Stomach (tissue), 9 donors: ENCODE data around the gene NPL. TPM values are rescaled to one million over a fixed set of nuclear protein-coding genes. Genes with fewer than 3 reads are reported as not detected.

Source experiments
- DNase-seq, 2 donors: peaks; one replicate each; pipeline versions ENCODE4 v3.0.0 to v3.0.0-alpha.2; 2013 to 2019
- H3K27ac ChIP-seq, 5 donors: fragments of 200-600 bp in 4 of 5; sonication (generic) in 4 of 5; one replicate each; pipeline ENCODE4 v1.5.1; 2013 to 2019; ENCODE audit warnings: mild to moderate bottlenecking in 1 of 5, moderate library complexity in 1 of 5
- H3K27me3 ChIP-seq, 3 donors: fragments of 200-600 bp; sonication (generic); one replicate each; pipeline ENCODE4 v1.5.1; 2017 to 2019; ENCODE audit warnings: mixed run types in 1 of 3
- H3K36me3 ChIP-seq, 4 donors: fragments of 200-600 bp; sonication (generic); 1 replicate in 3 of 4; 2 replicates in 1 of 4; pipeline ENCODE4 v1.5.1; 2016 to 2019
- H3K4me1 ChIP-seq, 4 donors: fragments of 200-600 bp; sonication (generic); one replicate each; pipeline ENCODE4 v1.5.1; 2016 to 2019
- H3K4me3 ChIP-seq, 4 donors: fragments of 200-600 bp; sonication (generic) in 3 of 4; one replicate each; pipeline ENCODE4 v1.5.1; 2016 to 2019; ENCODE audit warnings: mild to moderate bottlenecking in 1 of 4
- H3K9me3 ChIP-seq, 4 donors: fragments of 200-600 bp; sonication (generic); one replicate each; pipeline ENCODE4 v1.5.1; 2016 to 2019
- EP300 ChIP-seq: sonication (generic); formaldehyde crosslinking; IDR thresholded peaks from one replicate; pipeline ENCODE4 v1.6.1; 2017; ENCODE audit warnings: antibody characterized with exemption
- POLR2A ChIP-seq, 4 donors: fragments of 450-650 bp; IDR thresholded peaks; one replicate each; pipeline ENCODE4 v1.6.1; 2016; ENCODE audit warnings: antibody characterized with exemption in 4 of 4, control low read depth in 2 of 4, mild to moderate bottlenecking in 1 of 4, moderate library complexity in 1 of 4
- POLR2AphosphoS5 ChIP-seq, 3 donors: sonication (generic); formaldehyde crosslinking; IDR thresholded peaks; one replicate each; pipeline ENCODE4 v1.6.1; 2016; ENCODE audit warnings: antibody characterized with exemption in 3 of 3
- WGBS, 5 donors: extraction: QIAGEN DNeasy Blood & Tissue Kit in 3 of 5; methylation state at CpG; one replicate each; pipeline versions ENCODE4 v1.1.5 to v1.1.7; 2013 to 2018; 5-methylcytosine and 5-hydroxymethylcytosine counted together
- intact Hi-C: fragments of 100-400 bp; cut with DNase I; formaldehyde crosslinking; loops from one replicate; pipeline ENCODE4 v1.15.1; 2023; ENCODE audit warnings: low total_unique reads
- polyA plus RNA-seq, 3 donors: library from polyadenylated mRNA; stranded (reverse); fragments of 200-250 nt; gene quantifications; one replicate each; pipeline ENCODE4 v1.2.3, GENCODE V29; 2013
- total RNA-seq, 5 donors: library from RNA; depleted of rRNA; stranded (reverse); fragments of >200 nt; gene quantifications; one replicate each; pipeline versions ENCODE4 v1.1.0 to v1.2.3, GENCODE V29; 2014 to 2016
- TF ChIP-seq, protein P1 (sequence below), 7 experiments: fragments of 450-650 bp in 4 of 7; fragments of 200-600 bp in 3 of 7; sonication (generic) in 3 of 7; IDR thresholded peaks; one replicate each; pipeline ENCODE4 v1.5.1; 2016 to 2019; ENCODE audit warnings: antibody characterized with exemption in 7 of 7, control low read depth in 2 of 7, mild to moderate bottlenecking in 1 of 7
- donor health status: healthy with polysubstance abuse.
- donor health status: Bipolar disorder and iron deficiency.
- donor health status: healthy.

NPL gene
- total and polyA plus RNA-seq, 8 donors: 0.45 to 48.5 (median 6.0) TPM

DNA sequence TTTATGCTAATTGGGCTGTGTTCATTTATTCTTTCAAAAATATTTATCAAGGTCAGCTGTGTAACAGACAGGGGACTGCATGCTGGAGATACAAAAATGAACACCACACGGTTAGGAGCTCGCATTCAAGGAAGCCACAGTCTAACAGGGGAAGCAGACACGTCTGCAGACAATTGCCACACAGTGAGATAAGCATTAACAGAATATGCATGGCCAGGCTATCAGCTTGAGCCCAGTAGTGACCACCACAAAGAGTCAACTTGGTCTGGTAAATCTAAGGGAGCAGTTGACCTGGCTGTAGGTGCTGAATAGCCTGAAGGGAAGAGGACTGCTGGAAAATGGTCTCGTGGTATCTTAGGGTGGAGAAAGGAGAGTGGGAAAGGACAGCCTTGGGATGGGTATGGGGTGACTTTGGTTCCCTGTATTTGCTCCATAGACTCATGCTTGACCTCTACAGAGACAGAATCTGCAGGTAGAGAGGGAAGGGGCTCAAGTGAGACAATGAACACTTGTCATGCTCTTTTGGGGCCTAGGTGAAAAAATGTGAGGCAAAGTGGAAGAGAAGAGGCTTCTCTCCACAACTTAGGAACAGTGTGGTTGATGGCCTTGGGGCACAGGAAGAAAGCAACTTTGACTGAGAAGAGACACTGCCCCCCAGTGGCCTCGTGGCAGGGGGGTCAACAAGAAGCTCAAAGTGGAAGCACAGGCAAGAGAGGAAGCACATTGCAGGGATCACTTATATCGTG, 7.6 kb upstream of the NPL start:
- Histone ChIP-seq H3K27me3 (no peaks in the 10 kb centered on the region), H3K4me1 (peaks cover 0 to 12% (median 6%) of the 10 kb centered on the region in 4 donors), H3K4me3 (no peak overlapping the region), H3K36me3 (no peaks in the 10 kb centered on the region), H3K9me3 (no peaks in the 10 kb centered on the region), H3K27ac (no peak overlapping the region)
- TF ChIP-seq POLR2AphosphoS5 (IDR thresholded peaks at IDR 0.05) (peak in 1 of 3 donors; percentile 39), EP300 (no peak), POLR2A (IDR thresholded peaks at IDR 0.05) (no peak)
- TF ChIP-seq, protein P1, sequence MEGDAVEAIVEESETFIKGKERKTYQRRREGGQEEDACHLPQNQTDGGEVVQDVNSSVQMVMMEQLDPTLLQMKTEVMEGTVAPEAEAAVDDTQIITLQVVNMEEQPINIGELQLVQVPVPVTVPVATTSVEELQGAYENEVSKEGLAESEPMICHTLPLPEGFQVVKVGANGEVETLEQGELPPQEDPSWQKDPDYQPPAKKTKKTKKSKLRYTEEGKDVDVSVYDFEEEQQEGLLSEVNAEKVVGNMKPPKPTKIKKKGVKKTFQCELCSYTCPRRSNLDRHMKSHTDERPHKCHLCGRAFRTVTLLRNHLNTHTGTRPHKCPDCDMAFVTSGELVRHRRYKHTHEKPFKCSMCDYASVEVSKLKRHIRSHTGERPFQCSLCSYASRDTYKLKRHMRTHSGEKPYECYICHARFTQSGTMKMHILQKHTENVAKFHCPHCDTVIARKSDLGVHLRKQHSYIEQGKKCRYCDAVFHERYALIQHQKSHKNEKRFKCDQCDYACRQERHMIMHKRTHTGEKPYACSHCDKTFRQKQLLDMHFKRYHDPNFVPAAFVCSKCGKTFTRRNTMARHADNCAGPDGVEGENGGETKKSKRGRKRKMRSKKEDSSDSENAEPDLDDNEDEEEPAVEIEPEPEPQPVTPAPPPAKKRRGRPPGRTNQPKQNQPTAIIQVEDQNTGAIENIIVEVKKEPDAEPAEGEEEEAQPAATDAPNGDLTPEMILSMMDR (IDR thresholded peaks at IDR 0.05): peak in 5 of 7 experiments; percentile 56 to 61 (median 60)
- DNase-seq: peak; percentile 70 to 85
- 47 to 57% (median 53%) methylated on average over 6 of the region's 6 CpGs for WGBS, 5 donors
- intact Hi-C loops: loop anchor here (10.0 kb wide), 1 partner anchor 697 kb away; no protein-coding TSS in a partner anchor

DNA sequence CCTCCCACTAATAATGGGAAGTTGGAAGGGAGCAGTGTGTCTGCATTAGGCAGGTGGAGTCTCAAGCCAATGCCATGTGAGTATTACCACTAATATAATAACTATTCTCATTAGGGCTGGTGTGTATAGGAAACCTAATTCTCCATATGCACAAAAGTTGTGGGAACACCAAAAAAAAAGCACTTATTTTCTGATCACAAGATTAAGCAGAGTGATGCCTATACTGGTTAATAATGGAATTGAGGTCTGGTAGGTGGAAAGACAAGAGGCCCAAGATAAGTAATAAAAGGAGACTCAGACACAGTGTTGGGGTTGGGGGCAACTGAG, 7.0 kb upstream of the NPL start:
- H3K4me1 ChIP-seq: peaks cover 0 to 12% (median 6%) of the 10 kb centered on the region in 4 donors
- no peak for TF ChIP-seq POLR2AphosphoS5 (IDR thresholded peaks at IDR 0.05)
- TF ChIP-seq, protein P1 (IDR thresholded peaks at IDR 0.05): peak in 1 of 7 experiments; percentile 18
- H3K36me3 ChIP-seq: no peaks in the 10 kb centered on the region
- H3K4me3 ChIP-seq: no peak overlapping the region
- H3K27me3 ChIP-seq: no peaks in the 10 kb centered on the region
- no peaks in the 10 kb centered on the region for H3K9me3 ChIP-seq
- intact Hi-C loops: loop anchor here (10.0 kb wide), 1 partner anchor 698 kb away; no protein-coding TSS in a partner anchor
- no peak overlapping the region for H3K27ac ChIP-seq
- no peak for DNase-seq

DNA sequence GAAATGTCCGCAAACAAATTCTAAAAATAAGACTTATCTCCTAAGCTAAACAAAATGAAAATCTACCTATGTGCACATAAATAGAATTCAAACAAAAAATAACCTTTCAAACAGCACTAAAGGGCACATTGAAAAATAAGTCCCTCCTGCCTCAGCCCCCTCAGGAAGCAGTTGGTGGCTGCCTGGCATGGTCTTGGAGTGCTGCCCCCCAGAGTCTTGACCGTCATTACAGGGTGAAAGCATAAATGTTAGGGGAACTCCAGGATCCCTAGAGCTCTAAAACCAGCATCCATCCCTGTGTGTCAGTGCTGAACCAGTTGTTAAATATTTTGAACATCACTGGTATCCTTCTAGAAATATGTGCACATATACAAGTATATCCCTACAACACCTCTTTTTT, 6.5 kb upstream of the NPL start:
- Histone ChIP-seq H3K27me3 (no peaks in the 10 kb centered on the region), H3K4me1 (peaks cover 0 to 12% (median 6%) of the 10 kb centered on the region in 4 donors), H3K27ac (no peak overlapping the region), H3K36me3 (no peaks in the 10 kb centered on the region), H3K9me3 (no peaks in the 10 kb centered on the region), H3K4me3 (no peak overlapping the region)
- TF ChIP-seq POLR2A (IDR thresholded peaks at IDR 0.05): no peak
- TF ChIP-seq POLR2AphosphoS5 (IDR thresholded peaks at IDR 0.05): no peak
- TF ChIP-seq, protein P1 (IDR thresholded peaks at IDR 0.05): no peak
- TF ChIP-seq EP300: no peak
- DNase-seq: peak in 1 of 2 donors; percentile 24
- intact Hi-C loops: loop anchor here (10.0 kb wide), 1 partner anchor 698 kb away; no protein-coding TSS in a partner anchor
- WGBS, 5 donors: 34 to 61% (median 40%) methylated on average over 2 of the region's 2 CpGs

DNA sequence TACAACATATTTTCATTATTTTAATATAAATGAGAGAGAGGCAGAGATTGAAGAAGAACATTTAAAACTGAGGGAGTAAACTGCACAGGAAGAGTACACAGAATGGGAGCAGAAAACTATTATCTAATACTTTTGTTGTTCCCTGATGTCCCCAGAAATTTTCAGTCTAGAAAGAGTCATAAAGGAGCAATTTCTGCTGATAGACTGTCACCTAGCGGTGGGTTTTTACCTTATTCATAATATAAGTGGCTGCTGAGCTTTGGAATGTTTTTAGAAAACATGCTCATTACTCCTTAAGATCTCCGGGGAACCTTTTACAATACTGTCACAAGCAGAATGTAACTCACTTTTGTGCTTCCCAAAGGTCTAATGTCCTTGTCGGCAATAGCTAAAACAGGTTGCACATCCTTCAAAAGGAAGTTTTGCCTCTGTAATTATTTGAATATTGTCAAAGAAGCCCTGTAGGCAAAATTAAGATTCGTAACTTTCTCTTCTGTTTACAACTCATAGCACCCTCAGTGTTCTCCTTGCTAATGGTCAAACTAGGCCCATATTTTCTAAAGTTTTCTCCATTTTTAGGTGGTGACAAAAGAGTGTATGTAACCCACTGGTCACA, 4.9 kb upstream of the NPL start:
- Histone ChIP-seq H3K9me3 (no peaks in the 10 kb centered on the region), H3K4me3 (no peak overlapping the region), H3K27ac (no peak overlapping the region), H3K4me1 (peaks cover 0 to 24% (median 14%) of the 10 kb centered on the region in 4 donors), H3K36me3 (no peaks in the 10 kb centered on the region), H3K27me3 (no peaks in the 10 kb centered on the region)
- intact Hi-C loops: loop anchor here (10.0 kb wide), 1 partner anchor 700 kb away; no protein-coding TSS in a partner anchor
- TF ChIP-seq, protein P1 (IDR thresholded peaks at IDR 0.05): peak in 5 of 7 experiments; percentile 31 to 82 (median 80)
- TF ChIP-seq POLR2A (IDR thresholded peaks at IDR 0.05) (no peak), EP300 (no peak), POLR2AphosphoS5 (IDR thresholded peaks at IDR 0.05) (no peak)
- 36 to 41% (median 38%) methylated on average over 4 of the region's 4 CpGs for whole genome bisulfite sequencing, 5 donors
- DNase-seq: peak in 1 of 2 donors; percentile 78
